Right lobe of liver (tissue), 4 donors: ENCODE results near the gene TSKU.

ENCODE experiments used
- CTCF ChIP-seq, 4 donors: fragments of 200-600 bp in 3 of 4; fragments of 450-650 bp in 1 of 4; IDR thresholded peaks; one replicate each; pipeline versions ENCODE4 v1.5.1 to v1.8.0; 2016 to 2022; ENCODE audit warnings: antibody characterized with exemption in 4 of 4, mild to moderate bottlenecking in 2 of 4
- POLR2A ChIP-seq: fragments of 450-650 bp; IDR thresholded peaks from one replicate; pipeline ENCODE4 v1.6.1; 2017; ENCODE audit warnings: antibody characterized with exemption, mild to moderate bottlenecking
- donor health status: DM: no; HTN: no; CAD: no.
- donor health status: DM: no; HTN: no; CAD: no.
- donor health status: DM: no; HTN: yes; CAD: no.

- TF ChIP-seq CTCF (IDR thresholded peaks at IDR 0.05) (no peak), POLR2A (no peak)
Observed at GRCh38 chr11:76744186-76745043, 38.7 kb upstream of the TSKU start.
